ENCODE measurements around the gene TSPAN3.

The TSPAN3 gene

GRCh38 chr15:77068633-77069032 lies 2.3 kb downstream of the TSPAN3 start:
- Mint-ChIP-seq H3K36me3 (peaks cover 6% of the 10 kb centered on the region), H3K9me3 (no peaks in the 10 kb centered on the region), H3K27ac (no peak overlapping the region), H3K4me1 (peaks cover 47% of the 10 kb centered on the region), H3K4me3 (no peak overlapping the region)
- ATAC-seq (no peak), DNase-seq (ENCODE audit: low spot score in 2 of 2) (no peak)

GRCh38 chr15:77067691-77068367 lies 3.1 kb downstream of the TSPAN3 start:
- Mint-ChIP-seq H3K4me1 (peaks cover 47% of the 10 kb centered on the region), H3K4me3 (no peak overlapping the region), H3K36me3 (peaks cover 6% of the 10 kb centered on the region), H3K27ac (no peak overlapping the region), H3K9me3 (no peaks in the 10 kb centered on the region)
- no peak for DNase-seq (ENCODE audit: low spot score in 2 of 2)
- no peak for ATAC-seq

- H3K4me3 Mint-ChIP-seq, result no peak overlapping the region
- H3K4me1 Mint-ChIP-seq, result peaks cover 46% of the 10 kb centered on the region
- H3K27ac Mint-ChIP-seq, result peak overlapping the region; percentile 7
- ATAC-seq (no peak), DNase-seq (ENCODE audit: low spot score in 2 of 2) (no peak)
- H3K9me3 Mint-ChIP-seq, result no peaks in the 10 kb centered on the region
- peaks cover 6% of the 10 kb centered on the region for H3K36me3 Mint-ChIP-seq
Observed at GRCh38 chr15:77066971-77067690, 3.8 kb downstream of the TSPAN3 start.

GRCh38 chr15:77064539-77065308 lies 6.2 kb downstream of the TSPAN3 start:
- peaks cover 39% of the 10 kb centered on the region for H3K4me1 Mint-ChIP-seq
- no peak overlapping the region for H3K27ac Mint-ChIP-seq
- DNase-seq (ENCODE audit: low spot score in 2 of 2), result no peak
- no peak overlapping the region for H3K4me3 Mint-ChIP-seq
- ATAC-seq, result peak; percentile 75
- peaks cover 2% of the 10 kb centered on the region for H3K36me3 Mint-ChIP-seq
- H3K9me3 Mint-ChIP-seq, result no peaks in the 10 kb centered on the region

- DNase-seq (ENCODE audit: low spot score in 2 of 2) (no peak), ATAC-seq (no peak)
- no peak overlapping the region for H3K27ac Mint-ChIP-seq
- no peak overlapping the region for H3K4me3 Mint-ChIP-seq
- H3K36me3 Mint-ChIP-seq, result no peaks in the 10 kb centered on the region
- peaks cover 39% of the 10 kb centered on the region for H3K4me1 Mint-ChIP-seq
- no peaks in the 10 kb centered on the region for H3K9me3 Mint-ChIP-seq
Observed at GRCh38 chr15:77064063-77064462, 6.8 kb downstream of the TSPAN3 start.

GRCh38 chr15:77063249-77063648 lies 7.7 kb downstream of the TSPAN3 start:
- Mint-ChIP-seq H3K27ac (no peak overlapping the region), H3K4me1 (peaks cover 45% of the 10 kb centered on the region), H3K9me3 (no peaks in the 10 kb centered on the region), H3K4me3 (no peak overlapping the region), H3K36me3 (no peaks in the 10 kb centered on the region)
- ATAC-seq (no peak), DNase-seq (ENCODE audit: low spot score in 2 of 2) (no peak)

- DNase-seq (ENCODE audit: low spot score in 2 of 2) (no peak), ATAC-seq (no peak)
- Mint-ChIP-seq H3K4me3 (no peak overlapping the region), H3K27ac (no peak overlapping the region), H3K4me1 (peaks cover 41% of the 10 kb centered on the region), H3K36me3 (no peaks in the 10 kb centered on the region), H3K9me3 (no peaks in the 10 kb centered on the region)
Observed at GRCh38 chr15:77060546-77060945, 10.4 kb downstream of the TSPAN3 start.

GRCh38 chr15:77059786-77060361 lies 11.0 kb downstream of the TSPAN3 start:
- Mint-ChIP-seq H3K9me3 (no peaks in the 10 kb centered on the region), H3K27ac (no peak overlapping the region), H3K4me1 (peaks cover 37% of the 10 kb centered on the region), H3K36me3 (no peaks in the 10 kb centered on the region), H3K4me3 (no peak overlapping the region)
- ATAC-seq (no peak), DNase-seq (ENCODE audit: low spot score in 2 of 2) (no peak)

GRCh38 chr15:77058468-77058867 lies 12.4 kb downstream of the TSPAN3 start:
- no peak overlapping the region for H3K4me3 Mint-ChIP-seq
- H3K36me3 Mint-ChIP-seq, result peaks cover 6% of the 10 kb centered on the region
- H3K4me1 Mint-ChIP-seq, result peaks cover 32% of the 10 kb centered on the region
- H3K9me3 Mint-ChIP-seq, result no peaks in the 10 kb centered on the region
- no peak for ATAC-seq
- no peak overlapping the region for H3K27ac Mint-ChIP-seq
- no peak for DNase-seq (ENCODE audit: low spot score in 2 of 2)

GRCh38 chr15:77057685-77058084 lies 13.2 kb downstream of the TSPAN3 start:
- H3K9me3 Mint-ChIP-seq, result no peaks in the 10 kb centered on the region
- no peak overlapping the region for H3K4me3 Mint-ChIP-seq
- DNase-seq (ENCODE audit: low spot score in 2 of 2) (no peak), ATAC-seq (peak; percentile 91)
- H3K4me1 Mint-ChIP-seq, result peaks cover 32% of the 10 kb centered on the region
- H3K27ac Mint-ChIP-seq, result peak overlapping the region; percentile 30
- H3K36me3 Mint-ChIP-seq, result peaks cover 7% of the 10 kb centered on the region

GRCh38 chr15:77057072-77057471 lies 13.8 kb downstream of the TSPAN3 start:
- DNase-seq (ENCODE audit: low spot score in 2 of 2) (no peak), ATAC-seq (peak; percentile 57)
- H3K9me3 Mint-ChIP-seq, result no peaks in the 10 kb centered on the region
- no peak overlapping the region for H3K4me3 Mint-ChIP-seq
- H3K27ac Mint-ChIP-seq, result peak overlapping the region; percentile 30
- peaks cover 32% of the 10 kb centered on the region for H3K4me1 Mint-ChIP-seq
- H3K36me3 Mint-ChIP-seq, result peaks cover 12% of the 10 kb centered on the region

GRCh38 chr15:77053709-77054108 lies 17.2 kb downstream of the TSPAN3 start:
- Mint-ChIP-seq H3K27ac (no peak overlapping the region), H3K36me3 (peaks cover 39% of the 10 kb centered on the region), H3K4me1 (peaks cover 18% of the 10 kb centered on the region), H3K9me3 (no peaks in the 10 kb centered on the region), H3K4me3 (no peak overlapping the region)
- DNase-seq (ENCODE audit: low spot score in 2 of 2), result no peak
- no peak for ATAC-seq

- H3K9me3 Mint-ChIP-seq, result no peaks in the 10 kb centered on the region
- H3K4me1 Mint-ChIP-seq, result peaks cover 6% of the 10 kb centered on the region
- peaks cover 50% of the 10 kb centered on the region for H3K36me3 Mint-ChIP-seq
- H3K4me3 Mint-ChIP-seq, result no peak overlapping the region
- H3K27ac Mint-ChIP-seq, result peak overlapping the region; percentile 0
- no peak for DNase-seq (ENCODE audit: low spot score in 2 of 2)
- ATAC-seq, result no peak
Observed at GRCh38 chr15:77052556-77052955, 18.4 kb downstream of the TSPAN3 start.

- Mint-ChIP-seq H3K27ac (no peak overlapping the region), H3K36me3 (peaks cover 86% of the 10 kb centered on the region)
- no peak for ATAC-seq
Observed at GRCh38 chr15:77048135-77048876, 22.6 kb downstream of the TSPAN3 start.

More at GRCh38 chr15:77048135-77048876, 22.6 kb downstream of the TSPAN3 start:
- no peak for DNase-seq (ENCODE audit: low spot score in 2 of 2)
- Mint-ChIP-seq H3K4me1 (peaks cover 14% of the 10 kb centered on the region), H3K4me3 (no peak overlapping the region), H3K9me3 (no peaks in the 10 kb centered on the region)

All from stimulated activated effector memory CD8-positive, alpha-beta T cell treated with anti-CD3 and anti-CD28 coated beads, Interleukin-12 subunit alpha, Interleukin-12 subunit beta, amount 100 ng/mL, for 72 hours (primary cell).